ENCODE data around the gene RIBC2. TPM values are rescaled to one million over a fixed set of nuclear protein-coding genes. Genes with fewer than 3 reads are reported as not detected.

RIBC2 gene
- total and polyA plus RNA-seq, 2 of the 13 experiments (the other 11 are each of a cell fraction or from before 2014, with no cell fraction given) = 0.55 TPM; not detected in 1

GRCh38 chr22:45442116-45442515 is 28.6 kb downstream of the RIBC2 start (continued):
- no peak for TF ChIP-seq THAP9 (CRISPR knock-in tag; IDR thresholded peaks at IDR 0.05; ENCODE audit: borderline replicate concordance)
- TF ChIP-seq SOX13 (IDR thresholded peaks at IDR 0.05) = no peak
- TF ChIP-seq SOX13 (CRISPR knock-in tag; conservative IDR thresholded peaks at IDR 0.05 in 1 of 2, IDR thresholded peaks at IDR 0.05 in 1 of 2) = peak in 1 of 2 experiments; percentile 67; a peak in 1 of 4 replicates
- TF ChIP-seq FLYWCH1 (CRISPR knock-in tag; IDR thresholded peaks at IDR 0.05) = no peak
- TF ChIP-seq CSRNP1 (CRISPR knock-in tag; IDR thresholded peaks at IDR 0.05) = no peak
- peak; percentile 49 for TF ChIP-seq HNF4G (IDR thresholded peaks at IDR 0.05; ENCODE audit: borderline replicate concordance, low read depth, low read length)
- no peak for TF ChIP-seq HNF4G (CRISPR knock-in tag; IDR thresholded peaks at IDR 0.05; ENCODE audit: borderline replicate concordance, low read depth)
- no peak for TF ChIP-seq RNF2 (conservative IDR thresholded peaks at IDR 0.05; ENCODE audit: low read depth)
- no peak for TF ChIP-seq ZNF124 (CRISPR knock-in tag; IDR thresholded peaks at IDR 0.05)
- no peak for TF ChIP-seq ZFP36 (IDR thresholded peaks at IDR 0.05; ENCODE audit: borderline replicate concordance, low read depth, low read length, partially characterized antibody)
- TF ChIP-seq SAP130 (CRISPR knock-in tag; IDR thresholded peaks at IDR 0.05; ENCODE audit: low read depth) = 0 out of 2 replicates have a peak, but pooled peaks have one; percentile 14
- no peak for TF ChIP-seq ZNF543 (CRISPR knock-in tag; IDR thresholded peaks at IDR 0.05)
- TF ChIP-seq ARID5B (CRISPR knock-in tag; IDR thresholded peaks at IDR 0.05) = peak; percentile 47
- TF ChIP-seq HNF4A (CRISPR knock-in tag; IDR thresholded peaks at IDR 0.05) = peak; percentile 71
- TF ChIP-seq RBM39 (IDR thresholded peaks at IDR 0.05; ENCODE audit: low read depth, low read length, poor library complexity, severe bottlenecking) = no peak
- TF ChIP-seq MXD3 (CRISPR knock-in tag; IDR thresholded peaks at IDR 0.05) = no peak
- peak in 1 of 2 experiments; percentile 68; a peak in 2 of 4 replicates for TF ChIP-seq EP300 (IDR thresholded peaks at IDR 0.05; ENCODE audit: low read depth in 2 of 2, low read length in 2 of 2)
- TF ChIP-seq EP300 (CRISPR knock-in tag; IDR thresholded peaks at IDR 0.05; ENCODE audit: borderline replicate concordance) = no peak; the same call in 1 of the 2 replicates
- TF ChIP-seq ZNF720 (CRISPR knock-in tag; IDR thresholded peaks at IDR 0.05) = no peak
- no peak for TF ChIP-seq ZNF782 (CRISPR knock-in tag; IDR thresholded peaks at IDR 0.05; ENCODE audit: borderline replicate concordance)

Data from HepG2 (cell line).